IMR-90 (cell line): ENCODE results near the gene BPGM.

Experiments used
- CTCF ChIP-seq: conservative IDR thresholded peaks from 2 replicates; pipeline ENCODE4 v1.5.1; 2012; ENCODE audit warnings: mild to moderate bottlenecking, low read depth, low read length, improper control_type of control experiment
- RAD21 ChIP-seq: IDR thresholded peaks from 2 replicates; pipeline ENCODE4 v1.6.1; 2012; ENCODE audit warnings: low read length, improper control_type of control experiment
- USF2 ChIP-seq: fragments of 150-350 bp; IDR thresholded peaks from 2 replicates; pipeline ENCODE4 v1.6.1; 2017; ENCODE audit warnings: mild to moderate bottlenecking, antibody characterized with exemption, low read length, low read depth

GRCh38 chr7:134697205-134697886 is 50.7 kb downstream of the BPGM start:
- TF ChIP-seq RAD21 (no peak), USF2 (no peak), CTCF (no peak)
